Progenitor cell of endocrine pancreas (in vitro differentiated cells): ENCODE results near the gene AHSA1. TPM values are rescaled to one million over a fixed set of nuclear protein-coding genes. Genes with fewer than 3 reads are reported as not detected.

Experiments used
- DNase-seq: peaks from one replicate; pipeline ENCODE4 v3.0.0; 2021; ENCODE audit warnings: low spot score; ENCODE audit not compliant: unreplicated experiment
- H3K27ac Mint-ChIP-seq: 2 replicates; pipeline ENCODE4 v1.8.0; 2021; ENCODE audit warnings: mild to moderate bottlenecking, moderate library complexity, mixed read lengths
- H3K27me3 Mint-ChIP-seq: 2 replicates; pipeline ENCODE4 v1.8.0; 2021; ENCODE audit warnings: mixed read lengths
- H3K36me3 Mint-ChIP-seq: 2 replicates; pipeline ENCODE4 v1.8.0; 2022; ENCODE audit warnings: mixed read lengths; ENCODE audit not compliant: insufficient read depth
- H3K4me1 Mint-ChIP-seq: 2 replicates; pipeline ENCODE4 v1.8.0; 2021; ENCODE audit warnings: low read depth, mixed read lengths
- H3K4me3 Mint-ChIP-seq: 2 replicates; pipeline ENCODE4 v1.8.0; 2021; ENCODE audit warnings: low read depth, mild to moderate bottlenecking, moderate library complexity, mixed read lengths
- H3K9me3 Mint-ChIP-seq: 2 replicates; pipeline ENCODE4 v1.8.0; 2021; ENCODE audit warnings: low read depth, mixed read lengths
- total RNA-seq: library from RNA; stranded (reverse); gene quantifications from 2 replicates; pipeline ENCODE4 v1.2.1, GENCODE V29; 2021
- TF ChIP-seq, protein P1 (sequence below): fragments of 200-600 bp; sonication (generic); IDR thresholded peaks from one replicate; pipeline ENCODE4 v1.5.0; 2021; ENCODE audit warnings: antibody characterized with exemption, mild to moderate bottlenecking; ENCODE audit not compliant: unreplicated experiment

AHSA1 gene
- total RNA-seq, 1 donor from 2014 or later = 160 TPM

DNA sequence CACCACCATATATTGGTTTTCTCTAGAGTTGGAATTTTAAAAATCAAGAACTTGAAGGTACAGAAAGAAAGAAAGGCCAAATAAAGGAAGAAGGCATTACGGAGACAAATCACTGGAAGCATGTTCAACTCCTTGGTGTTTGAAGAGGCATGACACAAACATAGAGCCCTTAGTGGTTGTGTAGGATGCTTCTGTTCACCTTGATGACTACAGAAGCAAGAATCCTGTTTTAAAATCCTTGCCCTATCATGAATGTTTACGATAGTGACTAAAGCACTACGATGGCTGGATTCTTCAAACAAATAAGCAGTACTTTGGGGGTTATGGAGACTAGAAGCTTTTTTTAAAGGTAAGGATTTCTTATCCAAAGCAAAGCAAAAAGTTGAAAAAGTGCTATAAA lies 51.0 kb downstream of the AHSA1 start:
- Mint-ChIP-seq H3K27me3 (no peaks in the 10 kb centered on the region), H3K4me1 (no peaks in the 10 kb centered on the region), H3K36me3 (peaks cover 22% of the 10 kb centered on the region), H3K9me3 (no peaks in the 10 kb centered on the region), H3K27ac (no peak overlapping the region), H3K4me3 (no peak overlapping the region)
- TF ChIP-seq, protein P1, sequence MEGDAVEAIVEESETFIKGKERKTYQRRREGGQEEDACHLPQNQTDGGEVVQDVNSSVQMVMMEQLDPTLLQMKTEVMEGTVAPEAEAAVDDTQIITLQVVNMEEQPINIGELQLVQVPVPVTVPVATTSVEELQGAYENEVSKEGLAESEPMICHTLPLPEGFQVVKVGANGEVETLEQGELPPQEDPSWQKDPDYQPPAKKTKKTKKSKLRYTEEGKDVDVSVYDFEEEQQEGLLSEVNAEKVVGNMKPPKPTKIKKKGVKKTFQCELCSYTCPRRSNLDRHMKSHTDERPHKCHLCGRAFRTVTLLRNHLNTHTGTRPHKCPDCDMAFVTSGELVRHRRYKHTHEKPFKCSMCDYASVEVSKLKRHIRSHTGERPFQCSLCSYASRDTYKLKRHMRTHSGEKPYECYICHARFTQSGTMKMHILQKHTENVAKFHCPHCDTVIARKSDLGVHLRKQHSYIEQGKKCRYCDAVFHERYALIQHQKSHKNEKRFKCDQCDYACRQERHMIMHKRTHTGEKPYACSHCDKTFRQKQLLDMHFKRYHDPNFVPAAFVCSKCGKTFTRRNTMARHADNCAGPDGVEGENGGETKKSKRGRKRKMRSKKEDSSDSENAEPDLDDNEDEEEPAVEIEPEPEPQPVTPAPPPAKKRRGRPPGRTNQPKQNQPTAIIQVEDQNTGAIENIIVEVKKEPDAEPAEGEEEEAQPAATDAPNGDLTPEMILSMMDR = no peak
- DNase-seq = no peak

DNA sequence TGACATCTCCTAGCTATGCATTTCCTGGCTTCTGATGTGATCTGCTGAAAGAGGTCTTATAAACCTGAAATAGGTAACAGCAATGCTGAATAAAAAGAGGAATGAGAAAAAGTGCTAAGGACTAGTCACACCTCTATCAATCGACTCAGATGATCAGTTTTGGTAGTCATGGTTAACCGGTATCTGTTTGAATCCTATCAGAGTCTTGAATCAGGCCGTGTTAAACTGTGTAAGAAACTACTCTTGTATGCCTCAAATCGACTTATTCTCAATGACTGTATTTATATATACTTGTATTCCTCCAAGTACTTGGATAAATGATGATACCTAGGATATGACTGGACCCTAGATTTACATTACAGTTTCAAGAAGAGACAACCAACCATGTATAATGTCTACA lies 51.5 kb downstream of the AHSA1 start:
- Mint-ChIP-seq H3K27ac (no peak overlapping the region), H3K4me3 (no peak overlapping the region), H3K36me3 (peaks cover 22% of the 10 kb centered on the region), H3K4me1 (no peaks in the 10 kb centered on the region), H3K27me3 (no peaks in the 10 kb centered on the region), H3K9me3 (no peaks in the 10 kb centered on the region)
- TF ChIP-seq, protein P1 = no peak
- DNase-seq = no peak

DNA sequence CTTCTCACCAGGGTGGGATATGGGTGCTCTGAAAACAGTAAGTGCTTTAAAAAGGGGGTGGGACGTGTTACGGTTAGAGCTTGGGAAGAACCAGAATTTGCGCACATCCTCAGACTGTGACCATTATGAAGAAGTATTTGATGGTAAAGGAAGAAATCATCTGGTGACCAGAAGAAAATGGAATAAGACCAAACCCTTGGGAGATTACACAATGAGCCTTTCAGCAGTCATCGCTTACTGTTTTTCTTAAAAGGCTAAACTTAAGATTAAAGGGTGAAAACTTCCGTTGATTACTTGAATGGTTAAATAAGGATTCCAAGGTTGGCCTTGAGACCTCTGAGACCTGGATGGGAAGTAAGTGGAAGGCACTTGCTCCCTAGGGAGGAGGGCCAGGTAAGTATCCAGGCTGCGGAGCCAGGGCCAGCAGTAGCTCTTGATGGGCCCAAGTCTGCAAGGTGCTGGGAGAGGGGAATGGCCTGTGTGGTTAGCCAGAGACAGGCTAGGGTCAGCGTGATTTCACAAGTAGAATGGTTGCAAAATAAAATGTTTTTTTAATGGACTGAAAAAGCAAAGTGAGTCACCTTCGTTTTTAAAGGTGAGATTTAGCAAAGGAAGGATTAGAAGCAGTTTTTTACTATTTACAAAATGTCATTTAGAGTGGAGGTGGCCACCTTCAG lies 53.7 kb downstream of the AHSA1 start:
- Mint-ChIP-seq H3K27me3 (no peaks in the 10 kb centered on the region), H3K9me3 (no peaks in the 10 kb centered on the region), H3K27ac (no peak overlapping the region), H3K36me3 (peaks cover 25% of the 10 kb centered on the region), H3K4me1 (no peaks in the 10 kb centered on the region), H3K4me3 (no peak overlapping the region)
- TF ChIP-seq, protein P1 = no peak
- no peak for DNase-seq

DNA sequence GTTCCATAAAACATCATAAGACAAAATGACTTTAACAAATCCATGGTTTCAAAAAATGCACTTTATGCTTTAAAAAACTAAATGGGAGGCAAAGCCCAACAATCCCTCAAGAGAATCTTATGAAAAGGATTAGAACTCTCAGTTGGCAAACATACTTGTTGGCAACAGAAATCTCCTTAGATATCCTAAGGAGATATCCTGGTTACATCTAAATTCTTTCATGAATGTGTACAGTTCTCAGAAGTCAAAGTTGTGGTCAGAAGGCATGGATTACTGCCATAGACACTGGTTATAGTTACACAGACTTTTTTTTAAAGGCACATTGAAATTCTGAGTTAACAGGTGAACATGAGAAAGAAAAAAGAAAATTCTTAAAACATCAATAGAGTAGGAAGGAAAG lies 58.2 kb downstream of the AHSA1 start:
- no peaks in the 10 kb centered on the region for H3K9me3 Mint-ChIP-seq
- H3K36me3 Mint-ChIP-seq = peaks cover 23% of the 10 kb centered on the region
- H3K27ac Mint-ChIP-seq = no peak overlapping the region
- no peaks in the 10 kb centered on the region for H3K27me3 Mint-ChIP-seq
- no peaks in the 10 kb centered on the region for H3K4me1 Mint-ChIP-seq
- no peak for DNase-seq
- TF ChIP-seq, protein P1 = no peak
- H3K4me3 Mint-ChIP-seq = no peak overlapping the region

Other genes starting within 250 kb of the AHSA1 start
- gene NGB, start 186.9 kb upstream of the AHSA1 start, total RNA-seq = not detected in 2 replicates
- 65.5 and 66.9 TPM in 2 replicates for gene POMT2, start 137.2 kb upstream of the AHSA1 start, total RNA-seq
- 29.0 and 31.2 TPM in 2 replicates for gene GSTZ1, start 137.1 kb upstream of the AHSA1 start, total RNA-seq
- 18.4 and 18.7 TPM in 2 replicates for gene TMED8, start 81.0 kb upstream of the AHSA1 start, total RNA-seq
- 9.5 and 10.7 TPM in 2 replicates for gene SAMD15, start 80.7 kb upstream of the AHSA1 start, total RNA-seq
- gene NOXRED1, start 34.6 kb upstream of the AHSA1 start, total RNA-seq = 1.2 and 1.8 TPM in 2 replicates
- gene VIPAS39, start 492 bp upstream of the AHSA1 start, total RNA-seq = 30.7 and 33.7 TPM in 2 replicates
- gene ISM2, start 40.7 kb downstream of the AHSA1 start, total RNA-seq = 0.42 TPM in 1 of 2 replicates, not detected in the other
- gene SPTLC2, start 158.5 kb downstream of the AHSA1 start, total RNA-seq = 53.6 and 54.2 TPM in 2 replicates
- gene ALKBH1, start 249.9 kb downstream of the AHSA1 start, total RNA-seq = 14.4 and 14.5 TPM in 2 replicates